Mesodermal cell (in vitro differentiated cells): ENCODE results near the gene DHX57.
A peak's percentile ranks its signal among the peaks of the same experiment; 100 is the strongest.

ENCODE experiments used
- H3K27ac ChIP-seq: 2 replicates; pipeline ENCODE4 v1.7.0; 2013; ENCODE audit warnings: mild to moderate bottlenecking, low read depth, low read length, moderate library complexity; ENCODE audit not compliant: severe bottlenecking
- H3K36me3 ChIP-seq: 2 replicates; pipeline ENCODE4 v1.7.1; 2013; ENCODE audit warnings: mild to moderate bottlenecking, low read length, moderate library complexity; ENCODE audit not compliant: control insufficient read depth, insufficient read depth
- H3K4me1 ChIP-seq: one replicate; pipeline ENCODE4 v1.7.1; 2013; ENCODE audit warnings: mild to moderate bottlenecking, low read length; ENCODE audit not compliant: insufficient read depth, control insufficient read depth, poor library complexity, severe bottlenecking
- H3K4me3 ChIP-seq: 2 replicates; pipeline ENCODE4 v1.7.0; 2013; ENCODE audit warnings: low read length, control low read depth, mild to moderate bottlenecking; ENCODE audit not compliant: insufficient read depth, poor library complexity, severe bottlenecking; ENCODE audit errors: extremely low read depth
- H3K9me3 ChIP-seq: 2 replicates; pipeline ENCODE4 v1.7.1; 2013; ENCODE audit warnings: mild to moderate bottlenecking, low read length, moderate library complexity; ENCODE audit not compliant: control insufficient read depth
- WGBS, 2 experiments: methylation state at CpG; one replicate each; pipeline ENCODE4 v1.1.5; 2013; ENCODE audit warnings: missing lambda C conversion rate in 2 of 2; ENCODE audit not compliant: insufficient coverage in 2 of 2; 5-methylcytosine and 5-hydroxymethylcytosine counted together

DHX57 gene

GRCh38 chr2:38754506-38754905, 121.2 kb downstream of the DHX57 start:
- H3K27ac ChIP-seq = no peak overlapping the region
- H3K9me3 ChIP-seq = no peaks in the 10 kb centered on the region
- no CpG with 5 or more reads among the region's 3 CpGs for WGBS, 2 experiments
- peaks cover 6% of the 10 kb centered on the region for H3K36me3 ChIP-seq
- H3K4me1 ChIP-seq = no peaks in the 10 kb centered on the region
- H3K4me3 ChIP-seq = no peak overlapping the region

- no peaks in the 10 kb centered on the region for H3K9me3 ChIP-seq
- no peaks in the 10 kb centered on the region for H3K4me1 ChIP-seq
- H3K36me3 ChIP-seq = peaks cover 11% of the 10 kb centered on the region
- H3K4me3 ChIP-seq = no peak overlapping the region
- H3K27ac ChIP-seq = no peak overlapping the region
These were observed 121.7 kb downstream of the DHX57 start for GRCh38 chr2:38754049-38754448.

GRCh38 chr2:38751596-38752410, 123.9 kb downstream of the DHX57 start:
- Histone ChIP-seq H3K9me3 (no peaks in the 10 kb centered on the region), H3K4me3 (peak overlapping the region; percentile 92), H3K27ac (peak overlapping the region; percentile 97), H3K36me3 (peaks cover 33% of the 10 kb centered on the region), H3K4me1 (peaks cover 18% of the 10 kb centered on the region)
- 3 to 6% methylated on average over 13 to 14 of the region's 18 CpGs for WGBS, 2 experiments

GRCh38 chr2:38750891-38751595, 124.7 kb downstream of the DHX57 start, which contains the start of gene SRSF7:
TSS of gene SRSF7 (minus strand) at chr2:38751361. CDS start at chr2:38751256, 105 bp downstream.
- H3K27ac ChIP-seq = peak within 1 kb of the TSS; percentile 97
- peak within 1 kb of the TSS; percentile 92 for H3K4me3 ChIP-seq
- no peaks in the 10 kb centered on the region for H3K9me3 ChIP-seq
- 0% methylated on average over 60 to 68 of the region's 68 CpGs for WGBS, 2 experiments
- H3K36me3 ChIP-seq = peaks cover 41% of the 10 kb centered on the region
- H3K4me1 ChIP-seq = peaks cover 19% of the 10 kb centered on the region

GRCh38 chr2:38750011-38750890, 125.5 kb downstream of the DHX57 start:
- Histone ChIP-seq H3K4me3 (peak overlapping the region; percentile 92), H3K27ac (peak overlapping the region; percentile 97), H3K9me3 (no peaks in the 10 kb centered on the region), H3K36me3 (peaks cover 49% of the 10 kb centered on the region), H3K4me1 (peaks cover 19% of the 10 kb centered on the region)
- 1% methylated on average over 48 to 53 of the region's 59 CpGs for WGBS, 2 experiments

- peaks cover 19% of the 10 kb centered on the region for H3K4me1 ChIP-seq
- 74 to 75% methylated on average over 17 to 19 of the region's 26 CpGs for WGBS, 2 experiments
- no peaks in the 10 kb centered on the region for H3K9me3 ChIP-seq
- peak overlapping the region; percentile 92 for H3K4me3 ChIP-seq
- no peak overlapping the region for H3K27ac ChIP-seq
- peaks cover 60% of the 10 kb centered on the region for H3K36me3 ChIP-seq
These were observed 126.6 kb downstream of the DHX57 start for GRCh38 chr2:38748943-38749804.

- Histone ChIP-seq H3K4me1 (peaks cover 19% of the 10 kb centered on the region), H3K9me3 (no peaks in the 10 kb centered on the region), H3K27ac (no peak overlapping the region), H3K36me3 (peaks cover 67% of the 10 kb centered on the region), H3K4me3 (no peak overlapping the region)
- WGBS, 2 experiments = 94 to 95% methylated on average over 6 to 8 of the region's 9 CpGs
These were observed 127.3 kb downstream of the DHX57 start for GRCh38 chr2:38748391-38748790.

GRCh38 chr2:38747819-38748218, 127.9 kb downstream of the DHX57 start:
- Histone ChIP-seq H3K27ac (peak overlapping the region; percentile 11), H3K4me1 (peaks cover 19% of the 10 kb centered on the region), H3K9me3 (no peaks in the 10 kb centered on the region), H3K36me3 (peaks cover 71% of the 10 kb centered on the region), H3K4me3 (no peak overlapping the region)
- WGBS, 2 experiments = 89 to 95% methylated on average over 4 of the region's 5 CpGs
